Endothelial cell (in vitro differentiated cells): Measurements from ENCODE around the gene MBOAT1. TPM values are rescaled to one million over a fixed set of nuclear protein-coding genes. Genes with fewer than 3 reads are reported as not detected.

Experiments
- DNase-seq: peaks from one replicate; pipeline ENCODE4 v3.0.0; 2021; ENCODE audit warnings: low spot score
- H3K27ac Mint-ChIP-seq: one replicate; pipeline ENCODE4 v1.8.0; 2021; ENCODE audit warnings: mixed read lengths, inconsistent platforms; ENCODE audit not compliant: unreplicated experiment
- H3K27me3 Mint-ChIP-seq: one replicate; pipeline ENCODE4 v1.8.0; 2021; ENCODE audit warnings: mild to moderate bottlenecking, moderate library complexity, mixed read lengths, inconsistent platforms; ENCODE audit not compliant: unreplicated experiment
- H3K36me3 Mint-ChIP-seq: one replicate; pipeline ENCODE4 v1.8.0; 2021; ENCODE audit warnings: mild to moderate bottlenecking, low read depth, mixed read lengths, inconsistent platforms; ENCODE audit not compliant: unreplicated experiment
- H3K4me1 Mint-ChIP-seq: one replicate; pipeline ENCODE4 v1.8.0; 2021; ENCODE audit warnings: mild to moderate bottlenecking, mixed read lengths, inconsistent platforms; ENCODE audit not compliant: unreplicated experiment
- H3K4me3 Mint-ChIP-seq: one replicate; pipeline ENCODE4 v1.8.0; 2021; ENCODE audit warnings: mild to moderate bottlenecking, mixed read lengths, inconsistent platforms; ENCODE audit not compliant: unreplicated experiment
- H3K9me3 Mint-ChIP-seq: one replicate; pipeline ENCODE4 v1.8.0; 2021; ENCODE audit warnings: mixed read lengths, inconsistent platforms; ENCODE audit not compliant: unreplicated experiment
- total RNA-seq: library from RNA; stranded (reverse); fragmentation: NEBNext Ultra II Directional; extraction: Animal tissue kit (Norgen Biotek cat#: 25700); gene quantifications from one replicate; pipeline ENCODE4 v1.2.1, GENCODE V29; 2021; ENCODE audit not compliant: unreplicated experiment
- TF ChIP-seq, protein P1 (sequence below): fragments of 200-600 bp; sonication (generic); IDR thresholded peaks from one replicate; pipeline ENCODE4 v1.5.0; 2021; ENCODE audit warnings: antibody characterized with exemption; ENCODE audit not compliant: unreplicated experiment

The MBOAT1 gene
- total RNA-seq, 1 donor from 2014 or later = 10.7 TPM

- Mint-ChIP-seq H3K36me3 (no peaks in the 10 kb centered on the region), H3K9me3 (no peaks in the 10 kb centered on the region), H3K4me1 (peaks cover 9% of the 10 kb centered on the region), H3K27me3 (no peaks in the 10 kb centered on the region), H3K4me3 (no peak overlapping the region), H3K27ac (no peak overlapping the region)
- TF ChIP-seq, protein P1, sequence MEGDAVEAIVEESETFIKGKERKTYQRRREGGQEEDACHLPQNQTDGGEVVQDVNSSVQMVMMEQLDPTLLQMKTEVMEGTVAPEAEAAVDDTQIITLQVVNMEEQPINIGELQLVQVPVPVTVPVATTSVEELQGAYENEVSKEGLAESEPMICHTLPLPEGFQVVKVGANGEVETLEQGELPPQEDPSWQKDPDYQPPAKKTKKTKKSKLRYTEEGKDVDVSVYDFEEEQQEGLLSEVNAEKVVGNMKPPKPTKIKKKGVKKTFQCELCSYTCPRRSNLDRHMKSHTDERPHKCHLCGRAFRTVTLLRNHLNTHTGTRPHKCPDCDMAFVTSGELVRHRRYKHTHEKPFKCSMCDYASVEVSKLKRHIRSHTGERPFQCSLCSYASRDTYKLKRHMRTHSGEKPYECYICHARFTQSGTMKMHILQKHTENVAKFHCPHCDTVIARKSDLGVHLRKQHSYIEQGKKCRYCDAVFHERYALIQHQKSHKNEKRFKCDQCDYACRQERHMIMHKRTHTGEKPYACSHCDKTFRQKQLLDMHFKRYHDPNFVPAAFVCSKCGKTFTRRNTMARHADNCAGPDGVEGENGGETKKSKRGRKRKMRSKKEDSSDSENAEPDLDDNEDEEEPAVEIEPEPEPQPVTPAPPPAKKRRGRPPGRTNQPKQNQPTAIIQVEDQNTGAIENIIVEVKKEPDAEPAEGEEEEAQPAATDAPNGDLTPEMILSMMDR = no peak
- no peak for DNase-seq
Observed at GRCh38 chr6:20112841-20113240, 99.4 kb downstream of the MBOAT1 start.

GRCh38 chr6:20112241-20112640 lies 100.0 kb downstream of the MBOAT1 start:
- no peak for DNase-seq
- Mint-ChIP-seq H3K9me3 (no peaks in the 10 kb centered on the region), H3K4me3 (no peak overlapping the region), H3K4me1 (peaks cover 9% of the 10 kb centered on the region), H3K27me3 (no peaks in the 10 kb centered on the region), H3K36me3 (no peaks in the 10 kb centered on the region), H3K27ac (no peak overlapping the region)
- TF ChIP-seq, protein P1 = no peak

- H3K9me3 Mint-ChIP-seq = no peaks in the 10 kb centered on the region
- peaks cover 9% of the 10 kb centered on the region for H3K4me1 Mint-ChIP-seq
- DNase-seq = no peak
- H3K36me3 Mint-ChIP-seq = no peaks in the 10 kb centered on the region
- TF ChIP-seq, protein P1 = no peak
- no peaks in the 10 kb centered on the region for H3K27me3 Mint-ChIP-seq
- H3K27ac Mint-ChIP-seq = no peak overlapping the region
- no peak overlapping the region for H3K4me3 Mint-ChIP-seq
Observed at GRCh38 chr6:20110478-20110877, 101.8 kb downstream of the MBOAT1 start.

DNA sequence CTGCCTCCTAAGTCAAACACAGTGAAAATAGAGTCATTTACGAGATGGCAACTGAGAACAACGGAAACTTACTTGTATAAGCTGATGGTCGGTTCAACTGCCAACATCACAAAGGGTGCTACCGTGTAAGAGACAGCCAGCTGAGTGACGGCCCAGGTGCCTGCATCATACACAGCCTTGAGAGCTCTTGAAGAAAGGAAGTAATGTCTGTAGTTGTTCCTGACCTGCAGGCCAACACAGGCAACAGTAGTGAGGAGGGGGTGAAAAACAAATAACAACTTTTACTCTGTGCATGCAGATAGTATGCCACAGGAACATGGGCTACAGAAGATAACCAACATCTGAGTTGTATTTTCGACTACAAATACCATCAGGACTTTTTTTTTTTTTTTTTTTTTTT lies 102.7 kb downstream of the MBOAT1 start:
- no peak for DNase-seq
- Mint-ChIP-seq H3K27me3 (no peaks in the 10 kb centered on the region), H3K4me3 (no peak overlapping the region), H3K9me3 (no peaks in the 10 kb centered on the region), H3K4me1 (peaks cover 9% of the 10 kb centered on the region), H3K27ac (peak overlapping the region; percentile 64), H3K36me3 (no peaks in the 10 kb centered on the region)
- TF ChIP-seq, protein P1 = no peak

- Mint-ChIP-seq H3K4me1 (peaks cover 9% of the 10 kb centered on the region), H3K27ac (no peak overlapping the region), H3K4me3 (no peak overlapping the region), H3K36me3 (no peaks in the 10 kb centered on the region), H3K27me3 (no peaks in the 10 kb centered on the region), H3K9me3 (no peaks in the 10 kb centered on the region)
- TF ChIP-seq, protein P1 = no peak
- no peak for DNase-seq
Observed at GRCh38 chr6:20105838-20106237, 106.4 kb downstream of the MBOAT1 start.
